Activated CD4-positive, alpha-beta memory T cell treated with anti-CD3 and anti-CD28 coated beads for 36 hours (primary cell): ENCODE results near the gene STK16. TPM values are rescaled to one million over a fixed set of nuclear protein-coding genes. Genes with fewer than 3 reads are reported as not detected.

Experiments
- CTCF ChIA-PET: fragments of 350-600 bp; sonication (Branson Sonifier 250); formaldehyde crosslinking; loops from one replicate; lab custom pipeline; 2021; ENCODE audit warnings: antibody characterized with exemption, inconsistent platforms; lab: Charles Lee
- POLR2A ChIA-PET: fragments of 350-600 bp; sonication (Branson Sonifier 250); formaldehyde crosslinking; loops from one replicate; lab custom pipeline; 2021; ENCODE audit warnings: antibody characterized with exemption; lab: Charles Lee
- DNase-seq: peaks from one replicate; pipeline ENCODE4 v3.0.0-alpha.2; 2020
- H3K27ac Mint-ChIP-seq: one replicate; pipeline ENCODE4 v1.8.0; 2021; ENCODE audit warnings: mixed read lengths
- H3K27me3 Mint-ChIP-seq: one replicate; pipeline ENCODE4 v1.8.0; 2021; ENCODE audit warnings: mixed read lengths
- H3K36me3 Mint-ChIP-seq: one replicate; pipeline ENCODE4 v1.8.0; 2021; ENCODE audit warnings: mixed read lengths
- H3K4me1 Mint-ChIP-seq: one replicate; pipeline ENCODE4 v1.8.0; 2021; ENCODE audit warnings: low read depth, mixed read lengths
- H3K4me3 Mint-ChIP-seq: one replicate; pipeline ENCODE4 v1.8.0; 2021; ENCODE audit warnings: mild to moderate bottlenecking, mixed read lengths
- H3K9me3 Mint-ChIP-seq: one replicate; pipeline ENCODE4 v1.8.0; 2021; ENCODE audit warnings: mixed read lengths
- intact Hi-C: fragments of 100-400 bp; cut with micrococcal nuclease; formaldehyde crosslinking; loops from one replicate; pipeline ENCODE4 v1.15.1; 2023
- total RNA-seq, 2 experiments: library from RNA; stranded (reverse); gene quantifications; one replicate each; pipeline ENCODE4 v1.2.3, GENCODE V29; 2021

Gene STK16
- total RNA-seq, 2 experiments from 2014 or later: 37.1 to 37.8 TPM

GRCh38 chr2:219214786-219215185 lies 30.5 kb upstream of the STK16 start:
- Mint-ChIP-seq H3K36me3 (peaks cover 23% of the 10 kb centered on the region), H3K4me1 (peaks cover 28% of the 10 kb centered on the region), H3K27me3 (no peaks in the 10 kb centered on the region), H3K4me3 (no peak overlapping the region), H3K27ac (no peak overlapping the region), H3K9me3 (no peaks in the 10 kb centered on the region)
- POLR2A ChIA-PET: no interaction called here
- intact Hi-C loops: no loop called here
- CTCF ChIA-PET: no interaction called here
- no peak for DNase-seq

GRCh38 chr2:219215871-219216534 lies 29.3 kb upstream of the STK16 start:
- H3K4me1 Mint-ChIP-seq: peaks cover 26% of the 10 kb centered on the region
- no peaks in the 10 kb centered on the region for H3K9me3 Mint-ChIP-seq
- ChIA-PET POLR2A (interaction anchor here (0.8 to 1.3 kb wide), 4 partner anchors 8 to 62 kb away, joined by 3 to 4 read pairs (median 4); partner anchors contain the start of genes CNPPD1, TUBA4A and TUBA4B), CTCF (interaction anchor here (0.6 to 2.4 kb wide), 5 partner anchors 46 to 324 kb away, joined by 3 to 8 read pairs (median 3); partner anchors contain the start of genes DNAJB2 and SLC23A3)
- peaks cover 32% of the 10 kb centered on the region for H3K36me3 Mint-ChIP-seq
- intact Hi-C loops: no loop called here
- H3K4me3 Mint-ChIP-seq: no peak overlapping the region
- H3K27me3 Mint-ChIP-seq: no peaks in the 10 kb centered on the region
- no peak for DNase-seq
- H3K27ac Mint-ChIP-seq: no peak overlapping the region

- Mint-ChIP-seq H3K27me3 (no peaks in the 10 kb centered on the region), H3K4me1 (peaks cover 21% of the 10 kb centered on the region), H3K4me3 (no peak overlapping the region), H3K9me3 (no peaks in the 10 kb centered on the region), H3K36me3 (peaks cover 34% of the 10 kb centered on the region), H3K27ac (peak overlapping the region; percentile 49)
- no peak for DNase-seq
- ChIA-PET CTCF (interaction anchor here (0.7 to 2.4 kb wide), 6 partner anchors 46 to 236 kb away, joined by 3 to 8 read pairs (median 3); partner anchors contain the start of genes DNAJB2 and SLC23A3), POLR2A (interaction anchor here (0.8 to 1.3 kb wide), 4 partner anchors 9 to 61 kb away, joined by 3 to 4 read pairs (median 4); partner anchors contain the start of genes CNPPD1, TUBA4A and TUBA4B)
- intact Hi-C loops: no loop called here
Measured at GRCh38 chr2:219216535-219216915, 28.8 kb upstream of the STK16 start.

GRCh38 chr2:219218217-219218731 lies 27.0 kb upstream of the STK16 start:
- peak; percentile 47 for DNase-seq
- CTCF ChIA-PET: interaction anchor here (0.9 to 3.0 kb wide), 6 partner anchors 12 to 223 kb away, joined by 5 to 16 read pairs (median 6); partner anchors contain the start of genes ANKZF1, ATG9A, CNPPD1 and ZFAND2B
- peaks cover 35% of the 10 kb centered on the region for H3K36me3 Mint-ChIP-seq

GRCh38 chr2:219218732-219219701 lies 26.3 kb upstream of the STK16 start, which contains the start of gene ABCB6:
ABCB6 (minus strand) TSS chr2:219218958; CDS start chr2:219218673, 285 bp downstream.
- H3K36me3 Mint-ChIP-seq: peaks cover 42% of the 10 kb centered on the region
- no peaks in the 10 kb centered on the region for H3K9me3 Mint-ChIP-seq
- peak within 1 kb of the TSS; percentile 69 for H3K27ac Mint-ChIP-seq
- intact Hi-C loops: loop anchor here (1.0 kb wide), 4 partner anchors 10 to 60 kb away; partner anchors contain the start of genes ANKZF1, ATG9A, DNAJB2 and TUBA4A
- ChIA-PET POLR2A (interaction anchor here (0.8 to 3.5 kb wide), 11 partner anchors 8 to 76 kb away, joined by 3 to 33 read pairs (median 4); partner anchors contain the start of genes ANKZF1, ATG9A, CNPPD1 and TUBA4A), CTCF (interaction anchor here (0.9 to 3.0 kb wide), 6 partner anchors 11 to 80 kb away, joined by 5 to 16 read pairs (median 6); partner anchors contain the start of genes ANKZF1, ATG9A and CNPPD1)
- peaks cover 19% of the 10 kb centered on the region for H3K4me1 Mint-ChIP-seq
- peak within 1 kb of the TSS; percentile 80 for H3K4me3 Mint-ChIP-seq
- DNase-seq: peak; percentile 92
- H3K27me3 Mint-ChIP-seq: no peaks in the 10 kb centered on the region

More at GRCh38 chr2:219218217-219218731, 27.0 kb upstream of the STK16 start:
- no peaks in the 10 kb centered on the region for H3K9me3 Mint-ChIP-seq
- H3K27me3 Mint-ChIP-seq: no peaks in the 10 kb centered on the region
- peaks cover 19% of the 10 kb centered on the region for H3K4me1 Mint-ChIP-seq
- H3K4me3 Mint-ChIP-seq: peak overlapping the region; percentile 80
- peak overlapping the region; percentile 69 for H3K27ac Mint-ChIP-seq
- POLR2A ChIA-PET: interaction anchor here (0.6 to 3.5 kb wide), 10 partner anchors 9 to 280 kb away, joined by 3 to 33 read pairs (median 7); partner anchors contain the start of genes ANKZF1, ATG9A, CNPPD1 and GMPPA
- intact Hi-C loops: loop anchor here (1.0 kb wide), 3 partner anchors 11 to 61 kb away; partner anchors contain the start of genes DNAJB2, TUBA4A and TUBA4B

GRCh38 chr2:219219784-219220532 lies 25.3 kb upstream of the STK16 start:
- H3K4me3 Mint-ChIP-seq: no peak overlapping the region
- no peak for DNase-seq
- CTCF ChIA-PET: interaction anchor here (1.2 to 3.0 kb wide), 4 partner anchors 10 to 79 kb away, joined by 5 to 16 read pairs (median 8); partner anchors contain the start of genes ANKZF1 and ATG9A

GRCh38 chr2:219220652-219221402 lies 24.5 kb upstream of the STK16 start:
- intact Hi-C loops: no loop called here
- DNase-seq: no peak
- ChIA-PET CTCF (interaction anchor here (1.1 to 3.0 kb wide), 3 partner anchors 9 to 78 kb away, joined by 3 to 11 read pairs (median 3); partner anchors contain the start of genes ANKZF1 and ATG9A), POLR2A (interaction anchor here (1.0 to 3.5 kb wide), 3 partner anchors 9 to 74 kb away, joined by 3 to 15 read pairs (median 4); partner anchors contain the start of genes ANKZF1, ATG9A, TUBA4A and TUBA4B)
- Mint-ChIP-seq H3K27me3 (no peaks in the 10 kb centered on the region), H3K9me3 (no peaks in the 10 kb centered on the region), H3K4me1 (peaks cover 19% of the 10 kb centered on the region), H3K27ac (no peak overlapping the region), H3K4me3 (no peak overlapping the region), H3K36me3 (peaks cover 51% of the 10 kb centered on the region)

More at GRCh38 chr2:219219784-219220532, 25.3 kb upstream of the STK16 start:
- Mint-ChIP-seq H3K9me3 (no peaks in the 10 kb centered on the region), H3K27ac (no peak overlapping the region), H3K4me1 (peaks cover 19% of the 10 kb centered on the region), H3K36me3 (peaks cover 44% of the 10 kb centered on the region), H3K27me3 (no peaks in the 10 kb centered on the region)
- POLR2A ChIA-PET: interaction anchor here (0.8 to 3.5 kb wide), 7 partner anchors 9 to 75 kb away, joined by 3 to 33 read pairs (median 13); partner anchors contain the start of genes ANKZF1, ATG9A, TUBA4A and TUBA4B
- intact Hi-C loops: loop anchor here (1.0 kb wide), 1 partner anchor 9 kb away; the partner anchor contains the start of genes ANKZF1 and ATG9A

GRCh38 chr2:219221957-219222518 lies 23.2 kb upstream of the STK16 start:
- H3K36me3 Mint-ChIP-seq: peaks cover 51% of the 10 kb centered on the region
- no peak overlapping the region for H3K27ac Mint-ChIP-seq

GRCh38 chr2:219223831-219224610 lies 21.3 kb upstream of the STK16 start:
- intact Hi-C loops: no loop called here

More at GRCh38 chr2:219221957-219222518, 23.2 kb upstream of the STK16 start:
- CTCF ChIA-PET: interaction anchor here (1.1 kb wide), 1 partner anchor 49 kb away, joined by 3 read pairs; no protein-coding TSS in a partner anchor
- no peak for DNase-seq
- Mint-ChIP-seq H3K4me3 (no peak overlapping the region), H3K4me1 (peaks cover 17% of the 10 kb centered on the region), H3K27me3 (no peaks in the 10 kb centered on the region), H3K9me3 (no peaks in the 10 kb centered on the region)
- POLR2A ChIA-PET: interaction anchor here (1.0 kb wide), 1 partner anchor 73 kb away, joined by 3 read pairs; no protein-coding TSS in a partner anchor
- intact Hi-C loops: no loop called here

More at GRCh38 chr2:219223831-219224610, 21.3 kb upstream of the STK16 start:
- no peak for DNase-seq
- no peaks in the 10 kb centered on the region for H3K27me3 Mint-ChIP-seq
- ChIA-PET CTCF (interaction anchor here (1.2 kb wide), 1 partner anchor 53 kb away, joined by 3 read pairs; no protein-coding TSS in a partner anchor), POLR2A (no interaction called here)
- peaks cover 49% of the 10 kb centered on the region for H3K36me3 Mint-ChIP-seq
- H3K4me3 Mint-ChIP-seq: no peak overlapping the region
- H3K9me3 Mint-ChIP-seq: no peaks in the 10 kb centered on the region
- peaks cover 22% of the 10 kb centered on the region for H3K4me1 Mint-ChIP-seq
- no peak overlapping the region for H3K27ac Mint-ChIP-seq
